Left hindlimb (tissue), 1 donor: ENCODE measurements around the gene KDM2B.
"Not testable (repeated sequence)": the region's sequence is repeated elsewhere in the genome, so short reads cannot be mapped to it uniquely, and the experiment has no call there.

Experiments
- DNase-seq: peaks from one replicate; pipeline ENCODE4 v3.0.0-alpha.2; 2018

The KDM2B gene

GRCh38 chr12:121424624-121424975, 156.2 kb downstream of the KDM2B start:
- DNase-seq, result no peak

- no peak for DNase-seq
Observed at GRCh38 chr12:121423682-121424623, 156.9 kb downstream of the KDM2B start.

GRCh38 chr12:121423253-121423652, 157.6 kb downstream of the KDM2B start:
- no peak for DNase-seq

- no peak for DNase-seq
Observed at GRCh38 chr12:121420109-121420508, 160.7 kb downstream of the KDM2B start.

- DNase-seq, result no peak
Observed at GRCh38 chr12:121417847-121418246, 163.0 kb downstream of the KDM2B start.

- no peak for DNase-seq
Observed at GRCh38 chr12:121413917-121414316, 166.9 kb downstream of the KDM2B start.

GRCh38 chr12:121405211-121405610, 175.6 kb downstream of the KDM2B start:
- no peak for DNase-seq

GRCh38 chr12:121404734-121405133, 176.1 kb downstream of the KDM2B start:
- no peak for DNase-seq

GRCh38 chr12:121403721-121404120, 177.1 kb downstream of the KDM2B start:
- no peak for DNase-seq

GRCh38 chr12:121400332-121401139, 180.3 kb downstream of the KDM2B start:
- DNase-seq, result peak; percentile 64

GRCh38 chr12:121399391-121400331, 181.2 kb downstream of the KDM2B start, which contains the start of gene RNF34:
Gene RNF34 (plus strand): TSS chr12:121400118. CDS start chr12:121400213, 95 bp downstream.
- peak; percentile 99 for DNase-seq

- no peak for DNase-seq
Observed at GRCh38 chr12:121398355-121398754, 182.5 kb downstream of the KDM2B start.

GRCh38 chr12:121397521-121397920, 183.3 kb downstream of the KDM2B start:
- DNase-seq, result no peak

- DNase-seq, result no peak
Observed at GRCh38 chr12:121392325-121392716, 188.5 kb downstream of the KDM2B start.

- no peak for DNase-seq
Observed at GRCh38 chr12:121391619-121392324, 189.1 kb downstream of the KDM2B start.

- no peak for DNase-seq
Observed at GRCh38 chr12:121390856-121391255, 190.0 kb downstream of the KDM2B start.

- DNase-seq, result no peak
Observed at GRCh38 chr12:121388421-121388981, 192.3 kb downstream of the KDM2B start.

- not testable (repeated sequence) for DNase-seq
Observed at GRCh38 chr12:121384891-121385290, 195.9 kb downstream of the KDM2B start.

GRCh38 chr12:121383601-121384021, 197.2 kb downstream of the KDM2B start:
- DNase-seq, result no peak

GRCh38 chr12:121379945-121380344, 200.9 kb downstream of the KDM2B start:
- no peak for DNase-seq
